H54 (cell line): Measurements from ENCODE around the gene FBXO11.

ENCODE experiments used
- DNase-seq: peaks from one replicate; pipeline ENCODE4 v3.0.0; 2011; ENCODE audit warnings: low spot score, mixed read lengths; ENCODE audit not compliant: insufficient read length
- FAIRE-seq: peaks from 3 replicates; lab custom pipeline; 2011; peaks lifted over from hg19 to GRCh38; lab: Jason Lieb, UNC
- POLR2A ChIP-seq: IDR thresholded peaks from 2 replicates; pipeline ENCODE4 v1.6.1; 2011; ENCODE audit warnings: low read depth, mild to moderate bottlenecking, low read length

The FBXO11 gene

GRCh38 chr2:47850198-47850597 is 56.1 kb downstream of the FBXO11 start:
- DNase-seq (no peak), FAIRE-seq (peak; percentile 45)
- TF ChIP-seq POLR2A: no peak

- TF ChIP-seq POLR2A: no peak
- FAIRE-seq (no peak), DNase-seq (no peak)
Measured at GRCh38 chr2:47849368-47849767, 56.9 kb downstream of the FBXO11 start.

GRCh38 chr2:47844162-47844561 is 62.1 kb downstream of the FBXO11 start:
- FAIRE-seq: no peak
- TF ChIP-seq POLR2A: no peak
- no peak for DNase-seq

GRCh38 chr2:47843407-47843806 is 62.9 kb downstream of the FBXO11 start:
- TF ChIP-seq POLR2A: no peak
- DNase-seq (no peak), FAIRE-seq (no peak)

GRCh38 chr2:47842846-47843245 is 63.5 kb downstream of the FBXO11 start:
- no peak for TF ChIP-seq POLR2A
- FAIRE-seq (no peak), DNase-seq (no peak)

GRCh38 chr2:47838686-47839085 is 67.6 kb downstream of the FBXO11 start:
- no peak for DNase-seq
- no peak for TF ChIP-seq POLR2A
- no peak for FAIRE-seq

- DNase-seq (no peak), FAIRE-seq (no peak)
- TF ChIP-seq POLR2A: no peak
Measured at GRCh38 chr2:47838249-47838648, 68.0 kb downstream of the FBXO11 start.

- no peak for FAIRE-seq
- TF ChIP-seq POLR2A: no peak
Measured at GRCh38 chr2:47833516-47833968, 72.8 kb downstream of the FBXO11 start.

GRCh38 chr2:47822518-47822917 is 83.8 kb downstream of the FBXO11 start:
- DNase-seq (no peak), FAIRE-seq (no peak)
- TF ChIP-seq POLR2A: no peak

More at GRCh38 chr2:47833516-47833968, 72.8 kb downstream of the FBXO11 start:
- no peak for DNase-seq

- no peak for DNase-seq
- no peak for TF ChIP-seq POLR2A
Measured at GRCh38 chr2:47819834-47820233, 86.5 kb downstream of the FBXO11 start.

GRCh38 chr2:47818777-47819176 is 87.5 kb downstream of the FBXO11 start:
- no peak for TF ChIP-seq POLR2A
- FAIRE-seq (no peak), DNase-seq (no peak)

More at GRCh38 chr2:47819834-47820233, 86.5 kb downstream of the FBXO11 start:
- no peak for FAIRE-seq

GRCh38 chr2:47815764-47816163 is 90.5 kb downstream of the FBXO11 start:
- FAIRE-seq: no peak
- TF ChIP-seq POLR2A: no peak
- no peak for DNase-seq

- no peak for TF ChIP-seq POLR2A
- no peak for DNase-seq
Measured at GRCh38 chr2:47811668-47812067, 94.6 kb downstream of the FBXO11 start.

GRCh38 chr2:47810850-47811249 is 95.4 kb downstream of the FBXO11 start:
- FAIRE-seq: no peak
- TF ChIP-seq POLR2A: no peak
- no peak for DNase-seq

More at GRCh38 chr2:47811668-47812067, 94.6 kb downstream of the FBXO11 start:
- FAIRE-seq: no peak

GRCh38 chr2:47809903-47810302 is 96.4 kb downstream of the FBXO11 start:
- DNase-seq: no peak
- no peak for FAIRE-seq
- no peak for TF ChIP-seq POLR2A
